Smooth muscle cell (in vitro differentiated cells): ENCODE measurements around the gene WNT16. TPM values are rescaled to one million over a fixed set of nuclear protein-coding genes. Genes with fewer than 3 reads are reported as not detected.

Source experiments
- DNase-seq: peaks from one replicate; lab custom pipeline; 2025; ENCODE audit not compliant: unreplicated experiment; lab: John Stamatoyannopoulos, UW
- H2AFZ ChIP-seq: fragments of 200-600 bp; sonication (generic); 2 replicates; pipeline ENCODE4 v1.6.0; 2016; ENCODE audit warnings: antibody characterized with exemption, low read depth, mild to moderate bottlenecking
- H3F3A ChIP-seq: fragments of 200-600 bp; sonication (generic); 2 replicates; pipeline ENCODE4 v1.6.0; 2017; ENCODE audit warnings: antibody characterized with exemption, low read depth
- H3K27ac ChIP-seq: fragments of 200-600 bp; sonication (generic); 2 replicates; pipeline ENCODE4 v1.5.1; 2016; ENCODE audit warnings: low read depth, mild to moderate bottlenecking
- H3K27me3 ChIP-seq: fragments of 200-600 bp; sonication (generic); 2 replicates; pipeline ENCODE4 v1.6.1; 2016; ENCODE audit warnings: low read depth, mild to moderate bottlenecking
- H3K36me3 ChIP-seq: fragments of 200-600 bp; sonication (generic); 2 replicates; pipeline ENCODE4 v1.5.1; 2016; ENCODE audit warnings: low read depth
- H3K4me1 ChIP-seq: fragments of 200-600 bp; sonication (generic); 2 replicates; pipeline ENCODE4 v1.5.1; 2016; ENCODE audit warnings: low read depth
- H3K4me2 ChIP-seq: fragments of 200-600 bp; sonication (generic); 2 replicates; pipeline ENCODE4 v1.6.0; 2016; ENCODE audit warnings: mild to moderate bottlenecking
- H3K4me3 ChIP-seq: fragments of 200-600 bp; sonication (generic); 2 replicates; pipeline ENCODE4 v1.5.1; 2016; ENCODE audit warnings: mild to moderate bottlenecking
- H3K79me2 ChIP-seq: fragments of 200-600 bp; sonication (generic); 2 replicates; pipeline ENCODE4 v1.6.0; 2016; ENCODE audit warnings: low read depth, mild to moderate bottlenecking
- H3K9ac ChIP-seq: fragments of 200-600 bp; sonication (generic); 2 replicates; pipeline ENCODE4 v1.6.0; 2016; ENCODE audit warnings: low read depth
- H3K9me3 ChIP-seq: fragments of 200-600 bp; sonication (generic); replicated peaks from 2 replicates; pipeline ENCODE4 v1.5.1; 2016; ENCODE audit warnings: low read depth
- H4K20me1 ChIP-seq: fragments of 200-600 bp; sonication (generic); 2 replicates; pipeline ENCODE4 v1.6.0; 2016; ENCODE audit warnings: low read depth
- CTCF ChIP-seq: fragments of 200-600 bp; sonication (generic); IDR thresholded peaks from 2 replicates; pipeline ENCODE4 v1.5.1; 2017; ENCODE audit warnings: borderline replicate concordance, mild to moderate bottlenecking, antibody characterized with exemption; ENCODE audit not compliant: insufficient read depth, poor library complexity, severe bottlenecking
- WGBS: methylation state at CpG from one replicate; pipeline ENCODE4 v1.1.7; 2016; ENCODE audit warnings: low lambda C conversion rate; 5-methylcytosine and 5-hydroxymethylcytosine counted together
- polyA plus RNA-seq: library from polyadenylated mRNA; unstranded; fragments of >200 nt; fragmentation: Nextera tagmentation; extraction: Ambion mirVana; gene quantifications from 2 replicates; pipeline ENCODE4 v1.2.1, GENCODE V29; 2016
- total RNA-seq: library from RNA; depleted of rRNA; stranded (reverse); fragments of >200 nt; gene quantifications from 2 replicates; pipeline ENCODE4 v1.2.3, GENCODE V29; 2014

WNT16 gene
- total and polyA plus RNA-seq, 2 experiments from 2014 or later, result 0.08 TPM; not detected in 1

GRCh38 chr7:121344497-121344896, 15.7 kb downstream of the WNT16 start:
- Histone ChIP-seq H2AFZ (no peak overlapping the region), H3K36me3 (no peaks in the 10 kb centered on the region), H3F3A (peaks cover 15% of the 10 kb centered on the region), H4K20me1 (no peaks in the 10 kb centered on the region), H3K27ac (no peak overlapping the region), H3K4me1 (no peaks in the 10 kb centered on the region), H3K9me3 (no peaks in the 10 kb centered on the region), H3K27me3 (no peaks in the 10 kb centered on the region), H3K9ac (no peak overlapping the region), H3K4me3 (no peak overlapping the region), H3K4me2 (no peak overlapping the region), H3K79me2 (no peaks in the 10 kb centered on the region)
- no peak for TF ChIP-seq CTCF
- 92% methylated on average over 1 of the region's 1 CpG for WGBS
- no peak for DNase-seq

- H3K4me1 ChIP-seq, result no peaks in the 10 kb centered on the region
- no peaks in the 10 kb centered on the region for H3K79me2 ChIP-seq
- H3K4me3 ChIP-seq, result no peak overlapping the region
- no peak overlapping the region for H3K4me2 ChIP-seq
- DNase-seq, result no peak
- no peak overlapping the region for H3K9ac ChIP-seq
- no peak overlapping the region for H2AFZ ChIP-seq
- H3K36me3 ChIP-seq, result peaks cover 31% of the 10 kb centered on the region
- H3F3A ChIP-seq, result peaks cover 4% of the 10 kb centered on the region
- TF ChIP-seq CTCF, result no peak
- no peaks in the 10 kb centered on the region for H3K27me3 ChIP-seq
- H3K27ac ChIP-seq, result no peak overlapping the region
- no peaks in the 10 kb centered on the region for H3K9me3 ChIP-seq
- H4K20me1 ChIP-seq, result peaks cover 31% of the 10 kb centered on the region
These were observed 22.9 kb downstream of the WNT16 start for GRCh38 chr7:121351682-121352081.

- Histone ChIP-seq H3K27ac (no peak overlapping the region), H3K9me3 (no peaks in the 10 kb centered on the region), H3K27me3 (no peaks in the 10 kb centered on the region), H3K36me3 (peaks cover 36% of the 10 kb centered on the region), H3K4me2 (no peak overlapping the region), H3F3A (no peaks in the 10 kb centered on the region), H3K79me2 (no peaks in the 10 kb centered on the region), H3K4me1 (no peaks in the 10 kb centered on the region), H3K4me3 (no peak overlapping the region), H4K20me1 (peaks cover 37% of the 10 kb centered on the region), H3K9ac (no peak overlapping the region), H2AFZ (no peak overlapping the region)
- no peak for DNase-seq
- no peak for TF ChIP-seq CTCF
- WGBS, result 94% methylated on average over 3 of the region's 3 CpGs
These were observed 23.5 kb downstream of the WNT16 start for GRCh38 chr7:121352323-121352722.

GRCh38 chr7:121355574-121355973, 26.8 kb downstream of the WNT16 start:
- 97% methylated on average over 2 of the region's 2 CpGs for WGBS
- Histone ChIP-seq H3K27me3 (no peaks in the 10 kb centered on the region), H2AFZ (no peak overlapping the region), H3K4me2 (no peak overlapping the region), H3F3A (no peaks in the 10 kb centered on the region), H3K27ac (no peak overlapping the region), H3K79me2 (no peaks in the 10 kb centered on the region), H3K9ac (no peak overlapping the region), H3K4me3 (no peak overlapping the region), H3K9me3 (no peaks in the 10 kb centered on the region), H3K4me1 (no peaks in the 10 kb centered on the region), H4K20me1 (peaks cover 45% of the 10 kb centered on the region), H3K36me3 (peaks cover 61% of the 10 kb centered on the region)
- no peak for DNase-seq
- no peak for TF ChIP-seq CTCF
